Activated T-cell treated with anti-CD3 and anti-CD28 coated beads for 1 hour (primary cell): Measurements from ENCODE around the gene RHBDD1.

ENCODE experiments used
- DNase-seq: peaks from one replicate; pipeline ENCODE4 v3.0.0-alpha.2; 2020; ENCODE audit warnings: low read depth

Gene RHBDD1

GRCh38 chr2:226984750-226985582 lies 149.1 kb downstream of the RHBDD1 start:
- DNase-seq, result no peak

- no peak for DNase-seq
These were observed 149.7 kb downstream of the RHBDD1 start for GRCh38 chr2:226985583-226985946.

GRCh38 chr2:226991663-226992062 lies 155.8 kb downstream of the RHBDD1 start:
- no peak for DNase-seq

- DNase-seq, result no peak
These were observed 157.3 kb downstream of the RHBDD1 start for GRCh38 chr2:226993171-226993570.

- no peak for DNase-seq
These were observed 158.9 kb downstream of the RHBDD1 start for GRCh38 chr2:226994775-226995174.

GRCh38 chr2:226995625-226996041 lies 159.8 kb downstream of the RHBDD1 start:
- no peak for DNase-seq

- DNase-seq, result no peak
These were observed 163.8 kb downstream of the RHBDD1 start for GRCh38 chr2:226999661-227000060.

- no peak for DNase-seq
These were observed 164.3 kb downstream of the RHBDD1 start for GRCh38 chr2:227000123-227000522.

GRCh38 chr2:227004482-227004881 lies 168.6 kb downstream of the RHBDD1 start:
- no peak for DNase-seq

GRCh38 chr2:227006189-227006897 lies 170.5 kb downstream of the RHBDD1 start:
- DNase-seq, result no peak

- DNase-seq, result no peak
These were observed 171.3 kb downstream of the RHBDD1 start for GRCh38 chr2:227007148-227007547.

GRCh38 chr2:227007940-227008339 lies 172.1 kb downstream of the RHBDD1 start:
- no peak for DNase-seq

- DNase-seq, result no peak
These were observed 174.6 kb downstream of the RHBDD1 start for GRCh38 chr2:227010433-227010832.

- no peak for DNase-seq
These were observed 177.5 kb downstream of the RHBDD1 start for GRCh38 chr2:227013330-227013729.

GRCh38 chr2:227013881-227014280 lies 178.0 kb downstream of the RHBDD1 start:
- DNase-seq, result no peak

GRCh38 chr2:227016894-227017293 lies 181.0 kb downstream of the RHBDD1 start:
- no peak for DNase-seq

GRCh38 chr2:227020416-227020815 lies 184.6 kb downstream of the RHBDD1 start:
- no peak for DNase-seq

GRCh38 chr2:227022608-227023007 lies 186.8 kb downstream of the RHBDD1 start:
- no peak for DNase-seq

- DNase-seq, result no peak
These were observed 189.7 kb downstream of the RHBDD1 start for GRCh38 chr2:227025510-227025909.

- DNase-seq, result no peak
These were observed 193.7 kb downstream of the RHBDD1 start for GRCh38 chr2:227029426-227030105.

- no peak for DNase-seq
These were observed 194.9 kb downstream of the RHBDD1 start for GRCh38 chr2:227030789-227031188.

GRCh38 chr2:227031379-227031778 lies 195.5 kb downstream of the RHBDD1 start:
- DNase-seq, result no peak
